GM12892 (cell line): ENCODE measurements around the gene GSC2.

Source experiments
- POLR2A ChIP-seq: IDR thresholded peaks from 2 replicates; pipeline ENCODE4 v1.6.1; 2011; ENCODE audit warnings: low read depth, low read length, control low read depth
- POLR2AphosphoS5 ChIP-seq: IDR thresholded peaks from 2 replicates; pipeline ENCODE4 v1.6.1; 2011; ENCODE audit warnings: low read depth, low read length, control low read depth
- TAF1 ChIP-seq: IDR thresholded peaks from 2 replicates; pipeline ENCODE4 v1.6.1; 2011; ENCODE audit warnings: low read depth, mild to moderate bottlenecking, control low read depth, low read length, borderline replicate concordance

GRCh38 chr22:19110646-19111045, 39.4 kb downstream of the GSC2 start:
- TF ChIP-seq POLR2A (no peak), POLR2AphosphoS5 (no peak), TAF1 (no peak)
